Measurements from ENCODE around the gene CRHR2. TPM values are rescaled to one million over a fixed set of nuclear protein-coding genes. Genes with fewer than 3 reads are reported as not detected.

The CRHR2 gene
- total RNA-seq, 2 experiments from 2014 or later, result not detected

DNA sequence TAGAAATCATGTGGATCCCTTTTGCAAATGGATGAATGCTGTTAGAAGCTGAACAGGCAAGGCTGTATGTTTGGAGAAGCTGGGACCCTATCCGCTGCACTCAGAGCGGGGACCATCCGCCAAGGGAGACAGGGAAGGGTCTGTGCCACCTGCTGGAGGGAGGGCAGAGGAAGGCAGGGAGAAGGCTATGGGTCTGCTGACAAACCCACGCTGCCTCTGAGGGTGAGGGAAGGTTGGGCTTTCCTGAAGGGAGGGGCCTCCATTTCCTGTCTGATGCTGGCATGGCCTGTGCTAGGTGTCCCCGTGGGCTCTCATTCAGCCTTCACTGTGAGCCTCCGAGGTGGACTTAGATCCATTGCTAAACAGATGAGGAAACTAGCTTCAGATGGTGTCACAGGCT is 5.3 kb upstream of the CRHR2 start:
- peaks cover 35% of the 10 kb centered on the region for H3K27me3 Mint-ChIP-seq
- H3K9me3 Mint-ChIP-seq, result no peaks in the 10 kb centered on the region
- no peak for DNase-seq
- CTCF ChIA-PET, result no interaction called here
- POLR2A ChIA-PET, result no interaction called here
- no peak overlapping the region for H3K27ac Mint-ChIP-seq
- H3K36me3 Mint-ChIP-seq (ENCODE audit: low read depth), result no peaks in the 10 kb centered on the region
- H3K4me1 Mint-ChIP-seq, result peaks cover 2% of the 10 kb centered on the region
- no peak overlapping the region for H3K4me3 Mint-ChIP-seq

DNA sequence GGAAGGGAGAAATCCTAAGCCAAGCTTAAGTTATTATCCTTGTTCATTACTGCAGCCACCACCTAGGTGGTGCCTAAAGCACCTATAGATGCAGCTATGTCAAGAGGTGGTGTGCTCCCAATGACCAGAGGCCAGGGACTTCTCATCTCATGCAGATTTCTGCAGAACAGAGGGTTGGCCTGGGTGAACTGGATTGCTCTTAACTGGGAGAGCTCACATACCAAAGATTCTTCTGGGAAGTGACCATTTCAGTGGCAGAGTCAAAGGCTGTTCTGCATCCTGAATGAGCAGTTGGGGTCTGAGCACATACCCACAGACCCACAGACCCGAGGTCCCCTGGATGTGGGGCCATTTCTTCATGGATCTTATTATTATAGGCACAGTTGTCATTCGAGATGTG is 2.1 kb upstream of the CRHR2 start:
- no peak overlapping the region for H3K27ac Mint-ChIP-seq
- peaks cover 3% of the 10 kb centered on the region for H3K4me1 Mint-ChIP-seq
- no peak overlapping the region for H3K4me3 Mint-ChIP-seq
- CTCF ChIA-PET, result interaction anchor here (1.1 kb wide), 1 partner anchor 18 kb away, joined by 5 read pairs; no protein-coding TSS in a partner anchor
- H3K27me3 Mint-ChIP-seq, result peaks cover 57% of the 10 kb centered on the region
- H3K36me3 Mint-ChIP-seq (ENCODE audit: low read depth), result no peaks in the 10 kb centered on the region
- POLR2A ChIA-PET, result no interaction called here
- no peak for DNase-seq
- H3K9me3 Mint-ChIP-seq, result no peaks in the 10 kb centered on the region

DNA sequence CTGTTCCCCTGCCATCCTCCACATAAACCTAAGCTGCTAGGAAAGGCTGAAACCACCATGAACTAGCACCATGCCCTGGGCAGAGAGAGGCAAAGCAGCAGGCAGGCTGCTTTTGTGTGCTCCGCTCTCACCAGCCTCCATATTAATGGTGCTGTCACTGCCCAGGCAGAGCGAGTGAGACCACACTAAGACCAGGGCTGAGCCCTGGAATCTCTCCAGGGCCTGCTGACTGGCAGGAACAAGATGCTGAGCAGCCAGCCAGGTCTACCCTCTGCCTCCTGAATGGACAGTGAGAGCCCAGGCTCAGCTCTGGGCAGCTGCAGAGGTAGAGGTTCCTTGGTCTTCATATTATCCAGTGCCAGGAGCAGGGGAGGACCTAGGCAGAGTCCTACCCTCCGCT is 1.6 kb upstream of the CRHR2 start:
- DNase-seq, result no peak
- H3K4me3 Mint-ChIP-seq, result no peak overlapping the region
- H3K27me3 Mint-ChIP-seq, result peaks cover 63% of the 10 kb centered on the region
- CTCF ChIA-PET, result no interaction called here
- peaks cover 3% of the 10 kb centered on the region for H3K4me1 Mint-ChIP-seq
- H3K36me3 Mint-ChIP-seq (ENCODE audit: low read depth), result no peaks in the 10 kb centered on the region
- POLR2A ChIA-PET, result interaction anchor here (1.7 kb wide), 1 partner anchor 11 kb away, joined by 3 read pairs; no protein-coding TSS in a partner anchor
- no peak overlapping the region for H3K27ac Mint-ChIP-seq
- H3K9me3 Mint-ChIP-seq, result no peaks in the 10 kb centered on the region

DNA sequence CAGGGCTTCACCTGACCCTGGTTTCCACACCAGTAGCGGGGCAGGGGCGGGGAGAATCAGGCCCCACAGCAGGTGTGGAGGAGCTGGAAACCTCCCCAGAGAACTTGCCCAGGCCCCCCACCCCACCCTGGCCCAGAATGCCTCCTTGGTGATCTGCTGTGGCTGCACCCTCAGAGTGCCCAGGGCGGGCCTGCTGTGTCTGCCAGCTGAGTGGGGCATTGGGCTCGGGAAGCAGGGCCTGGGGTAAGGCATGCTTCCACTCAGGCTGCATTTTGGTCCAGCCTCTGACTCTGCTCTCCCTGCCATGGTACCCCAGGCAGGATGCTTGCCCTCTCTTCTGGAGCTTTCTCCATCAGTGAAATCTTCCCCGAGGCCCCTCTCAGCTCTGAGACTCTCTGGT is 1.1 kb upstream of the CRHR2 start:
- Mint-ChIP-seq H3K27ac (no peak overlapping the region), H3K4me1 (peaks cover 3% of the 10 kb centered on the region), H3K27me3 (peaks cover 68% of the 10 kb centered on the region), H3K9me3 (no peaks in the 10 kb centered on the region), H3K36me3 (ENCODE audit: low read depth) (no peaks in the 10 kb centered on the region), H3K4me3 (no peak overlapping the region)
- no peak for DNase-seq
- ChIA-PET CTCF (interaction anchor here (1.6 kb wide), 1 partner anchor 57 kb away, joined by 9 read pairs; no protein-coding TSS in a partner anchor), POLR2A (interaction anchor here (1.7 kb wide), 1 partner anchor 11 kb away, joined by 3 read pairs; no protein-coding TSS in a partner anchor)

DNA sequence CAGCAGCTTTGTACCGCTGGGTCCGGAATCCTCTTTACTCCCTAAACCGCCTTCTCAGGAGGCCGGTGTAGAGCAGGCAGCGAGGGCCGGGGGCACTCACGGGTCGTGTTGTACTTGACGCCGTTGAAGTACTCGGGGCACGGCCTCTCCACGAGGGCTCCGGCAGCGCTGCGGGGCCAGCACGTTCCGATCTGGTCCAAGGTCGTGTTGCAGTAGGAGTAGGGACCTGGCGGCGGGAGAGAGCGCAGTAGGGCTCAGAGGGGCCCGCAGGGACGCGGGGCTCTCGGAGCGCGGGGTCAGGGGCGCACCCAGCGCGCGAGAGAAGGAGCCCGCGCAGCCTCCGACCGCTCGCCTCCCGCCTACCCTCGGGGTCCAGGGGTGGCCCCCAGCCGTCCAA is 443 bp downstream of the CRHR2 start:
- H3K36me3 Mint-ChIP-seq (ENCODE audit: low read depth), result no peaks in the 10 kb centered on the region
- no peak overlapping the region for H3K4me3 Mint-ChIP-seq
- no peak overlapping the region for H3K27ac Mint-ChIP-seq
- ChIA-PET CTCF (interaction anchor here (1.0 to 1.6 kb wide), 2 partner anchors 20 to 59 kb away, joined by 4 to 9 read pairs; no protein-coding TSS in a partner anchor), POLR2A (no interaction called here)
- H3K4me1 Mint-ChIP-seq, result peaks cover 1% of the 10 kb centered on the region
- H3K27me3 Mint-ChIP-seq, result peaks cover 73% of the 10 kb centered on the region
- no peak for DNase-seq
- no peaks in the 10 kb centered on the region for H3K9me3 Mint-ChIP-seq

DNA sequence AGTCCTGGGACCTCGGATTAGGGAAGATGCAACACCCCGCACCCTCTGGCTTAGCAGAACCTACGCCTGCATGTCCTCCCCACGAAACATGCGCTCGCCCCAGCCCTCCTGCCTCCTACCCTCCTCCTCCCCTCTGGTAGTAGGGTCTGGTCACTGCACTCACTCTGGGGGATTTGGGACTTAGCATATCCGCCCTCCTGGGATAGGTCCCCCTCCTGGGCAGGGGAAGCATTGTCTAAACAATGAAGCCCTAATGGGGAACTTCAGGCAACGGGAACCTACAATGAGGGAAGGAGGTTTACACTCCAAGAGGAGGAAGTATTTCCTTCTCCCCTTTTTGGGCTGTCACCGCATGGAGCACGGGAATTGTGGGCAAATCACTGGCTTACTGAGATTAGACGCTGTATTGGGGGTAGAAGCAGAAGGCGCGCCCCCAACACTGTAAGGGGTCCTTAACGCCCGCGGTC is 892 bp downstream of the CRHR2 start:
- Mint-ChIP-seq H3K9me3 (no peaks in the 10 kb centered on the region), H3K36me3 (ENCODE audit: low read depth) (no peaks in the 10 kb centered on the region), H3K4me1 (peaks cover 1% of the 10 kb centered on the region), H3K27ac (no peak overlapping the region), H3K4me3 (peak overlapping the region; percentile 37), H3K27me3 (peaks cover 77% of the 10 kb centered on the region)
- ChIA-PET CTCF (interaction anchor here (1.6 kb wide), 1 partner anchor 59 kb away, joined by 9 read pairs; no protein-coding TSS in a partner anchor), POLR2A (no interaction called here)
- no peak for DNase-seq

DNA sequence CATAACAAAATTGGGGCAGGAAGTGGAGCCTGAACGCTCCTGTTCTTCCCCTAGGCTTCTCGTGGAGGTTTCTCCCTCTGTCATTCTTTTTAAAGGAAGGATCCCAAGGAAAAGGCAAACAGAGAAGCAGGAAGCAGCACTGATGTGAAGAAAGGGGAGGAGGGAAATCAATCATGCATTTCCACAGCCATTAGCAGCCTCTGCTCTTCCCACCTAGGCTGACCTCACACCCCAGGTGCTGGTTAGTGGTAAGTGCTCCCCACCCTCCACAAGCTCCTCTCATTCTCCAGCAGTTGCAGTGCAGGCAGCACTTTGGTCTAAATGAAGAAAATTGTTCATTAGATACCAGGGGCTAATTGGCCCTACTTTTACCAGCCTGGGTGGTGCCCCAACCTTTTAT is 2.6 kb downstream of the CRHR2 start:
- H3K27me3 Mint-ChIP-seq, result peaks cover 67% of the 10 kb centered on the region
- ChIA-PET CTCF (no interaction called here), POLR2A (interaction anchor here (0.9 kb wide), 1 partner anchor 61 kb away, joined by 3 read pairs; no protein-coding TSS in a partner anchor)
- no peaks in the 10 kb centered on the region for H3K36me3 Mint-ChIP-seq (ENCODE audit: low read depth)
- DNase-seq, result no peak
- H3K4me3 Mint-ChIP-seq, result no peak overlapping the region
- H3K4me1 Mint-ChIP-seq, result peaks cover 1% of the 10 kb centered on the region
- H3K27ac Mint-ChIP-seq, result no peak overlapping the region
- H3K9me3 Mint-ChIP-seq, result no peaks in the 10 kb centered on the region

DNA sequence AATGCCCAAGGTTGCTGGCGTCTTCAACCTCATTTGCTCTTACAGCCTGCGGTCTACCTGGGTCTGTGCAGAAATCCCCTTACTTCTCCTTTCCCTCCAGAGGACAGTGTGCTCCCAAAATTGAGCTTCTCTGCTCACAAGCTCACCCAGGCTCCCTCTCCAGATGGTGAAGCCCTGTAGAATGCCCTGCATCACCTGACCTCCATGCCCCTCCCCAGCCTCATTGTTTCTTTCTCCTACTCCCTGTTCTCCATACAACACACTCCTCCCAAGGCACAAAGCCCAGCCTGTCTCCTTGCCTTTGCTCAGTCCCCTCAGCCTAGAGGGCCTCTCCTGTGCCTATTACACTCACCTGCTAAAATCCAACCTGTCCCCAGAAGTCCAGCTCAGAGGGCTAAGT is 3.5 kb downstream of the CRHR2 start:
- H3K27me3 Mint-ChIP-seq, result peaks cover 59% of the 10 kb centered on the region
- POLR2A ChIA-PET, result no interaction called here
- CTCF ChIA-PET, result no interaction called here

DNA sequence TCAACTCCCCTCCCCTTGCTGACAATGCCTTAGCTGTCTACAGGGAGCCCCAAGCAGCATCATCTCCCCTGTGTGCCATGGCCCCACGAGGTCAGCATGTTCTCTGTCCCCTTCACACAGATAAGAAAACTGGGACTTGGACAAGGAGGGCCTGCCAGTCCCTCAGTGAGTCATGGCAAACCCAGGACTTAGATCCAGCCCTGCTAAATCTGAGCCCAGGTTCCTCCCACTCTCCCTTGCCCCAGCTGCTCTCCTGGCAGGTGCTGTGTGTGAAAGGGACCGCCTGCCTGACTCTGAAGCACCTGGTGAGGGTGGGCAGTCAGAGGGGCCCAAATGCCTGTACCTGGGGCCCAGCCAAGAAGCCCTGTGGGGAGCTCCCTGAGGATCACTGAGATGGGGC is 7.4 kb downstream of the CRHR2 start:
- no peak overlapping the region for H3K4me3 Mint-ChIP-seq
- ChIA-PET CTCF (no interaction called here), POLR2A (no interaction called here)

More for the DNA sequence above, 3.5 kb downstream of the CRHR2 start:
- H3K4me1 Mint-ChIP-seq, result peaks cover 1% of the 10 kb centered on the region
- H3K4me3 Mint-ChIP-seq, result no peak overlapping the region
- H3K36me3 Mint-ChIP-seq (ENCODE audit: low read depth), result no peaks in the 10 kb centered on the region
- H3K27ac Mint-ChIP-seq, result no peak overlapping the region
- no peaks in the 10 kb centered on the region for H3K9me3 Mint-ChIP-seq
- no peak for DNase-seq

DNA sequence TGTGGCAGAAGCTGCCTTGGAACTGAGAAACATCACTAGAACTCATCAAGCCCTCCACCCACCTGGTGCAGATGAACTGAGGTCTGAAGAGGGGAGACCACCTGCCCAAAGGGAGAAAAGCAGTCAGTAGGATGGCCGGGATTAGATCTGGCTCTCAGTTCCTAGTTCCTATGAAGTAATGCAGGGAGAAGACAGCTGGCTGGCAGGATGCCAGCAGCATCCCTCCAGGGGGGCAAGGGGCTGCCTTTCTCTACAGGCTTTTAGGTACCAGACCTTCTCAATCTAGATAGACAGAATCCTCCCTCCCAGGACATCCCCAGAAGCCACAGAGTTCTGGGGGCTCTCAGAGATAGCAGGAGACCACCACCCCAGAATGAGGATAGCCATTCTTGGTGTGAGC is 7.8 kb downstream of the CRHR2 start:
- Mint-ChIP-seq H3K27ac (no peak overlapping the region), H3K9me3 (no peaks in the 10 kb centered on the region), H3K36me3 (ENCODE audit: low read depth) (no peaks in the 10 kb centered on the region), H3K4me3 (no peak overlapping the region), H3K27me3 (peaks cover 27% of the 10 kb centered on the region), H3K4me1 (no peaks in the 10 kb centered on the region)
- ChIA-PET CTCF (no interaction called here), POLR2A (no interaction called here)
- DNase-seq, result no peak

More for the DNA sequence above, 7.4 kb downstream of the CRHR2 start:
- Mint-ChIP-seq H3K9me3 (no peaks in the 10 kb centered on the region), H3K27ac (no peak overlapping the region), H3K36me3 (ENCODE audit: low read depth) (no peaks in the 10 kb centered on the region), H3K4me1 (no peaks in the 10 kb centered on the region), H3K27me3 (peaks cover 31% of the 10 kb centered on the region)
- no peak for DNase-seq

DNA sequence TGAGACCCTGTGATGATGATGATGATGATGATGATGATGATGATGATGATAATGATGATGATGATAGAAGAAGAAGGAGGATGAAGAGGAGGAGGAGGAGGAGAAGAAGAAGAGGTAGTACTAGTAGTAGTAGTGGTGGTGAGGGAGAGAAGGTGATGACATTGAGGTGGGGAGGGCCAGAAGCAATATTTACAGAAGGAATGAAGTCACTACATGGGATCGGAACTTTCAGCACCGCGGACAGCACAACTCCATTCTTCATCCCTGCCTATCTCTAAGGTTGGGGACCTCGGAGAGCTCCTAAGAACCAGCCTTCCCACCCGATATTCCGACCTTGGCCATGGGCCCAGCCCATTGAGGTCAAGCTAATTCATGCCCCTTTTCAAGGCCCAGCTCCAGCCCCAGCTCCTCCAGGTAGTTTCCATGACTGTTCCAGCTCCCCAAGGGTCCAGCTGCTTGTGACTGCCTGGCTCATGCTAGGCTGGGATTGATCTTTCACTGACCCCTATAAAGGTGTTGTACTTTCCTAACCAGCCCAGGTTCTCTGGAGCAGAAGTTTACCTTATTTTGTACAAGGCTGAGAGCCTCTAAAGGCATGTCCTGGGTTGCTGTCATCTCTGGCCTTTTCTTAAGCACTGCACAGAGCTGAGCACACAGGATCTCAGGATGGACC is 10.3 kb downstream of the CRHR2 start:
- Mint-ChIP-seq H3K36me3 (ENCODE audit: low read depth) (no peaks in the 10 kb centered on the region), H3K4me1 (no peaks in the 10 kb centered on the region), H3K27ac (no peak overlapping the region), H3K4me3 (no peak overlapping the region), H3K27me3 (peaks cover 12% of the 10 kb centered on the region), H3K9me3 (no peaks in the 10 kb centered on the region)
- peak; percentile 41 for DNase-seq
- ChIA-PET POLR2A (no interaction called here), CTCF (interaction anchor here (2.1 kb wide), 1 partner anchor 68 kb away, joined by 7 read pairs; no protein-coding TSS in a partner anchor)

DNA sequence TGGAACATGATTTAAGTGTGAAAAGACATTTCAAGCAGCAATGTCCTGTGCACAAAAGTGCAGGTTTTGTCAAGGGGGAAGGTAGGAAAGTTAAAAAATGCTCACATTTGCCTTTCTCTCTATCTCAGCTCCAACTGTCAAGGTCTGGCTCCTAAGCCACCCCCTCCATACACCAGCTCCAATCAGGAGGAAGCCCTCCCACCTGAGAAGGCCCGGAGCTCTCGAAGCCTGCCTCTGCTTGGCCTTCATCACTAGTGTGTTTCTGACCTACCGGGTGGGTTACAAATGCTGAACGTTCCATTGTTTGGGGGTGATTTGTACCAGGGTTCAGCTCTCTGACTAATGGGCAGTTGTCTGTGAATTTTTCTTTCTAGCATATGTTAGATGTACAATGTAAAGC is 14.2 kb downstream of the CRHR2 start:
- no peak overlapping the region for H3K4me3 Mint-ChIP-seq
- H3K36me3 Mint-ChIP-seq (ENCODE audit: low read depth), result no peaks in the 10 kb centered on the region
- ChIA-PET CTCF (no interaction called here), POLR2A (no interaction called here)
- no peak overlapping the region for H3K27ac Mint-ChIP-seq
- H3K4me1 Mint-ChIP-seq, result no peaks in the 10 kb centered on the region
- H3K9me3 Mint-ChIP-seq, result no peaks in the 10 kb centered on the region
- H3K27me3 Mint-ChIP-seq, result peaks cover 5% of the 10 kb centered on the region
- no peak for DNase-seq

DNA sequence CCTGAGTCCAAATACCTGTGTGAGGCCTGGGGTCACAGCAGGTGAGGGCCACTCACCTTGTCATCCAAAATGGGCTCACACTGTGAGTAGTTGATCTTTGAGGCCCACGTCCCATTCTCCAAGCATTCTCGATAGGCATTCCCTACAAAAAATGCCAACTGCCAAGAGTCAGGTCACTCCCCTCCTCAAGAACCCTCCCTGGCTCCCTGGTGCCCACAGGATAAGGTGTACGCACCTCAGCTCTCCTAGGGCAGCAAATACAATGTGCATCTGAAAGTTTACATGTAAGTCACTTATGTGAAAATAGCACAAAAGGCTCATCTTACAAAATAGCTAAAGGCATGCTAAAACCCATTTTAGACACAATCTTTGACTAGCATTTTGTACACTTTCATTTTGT is 15.1 kb downstream of the CRHR2 start:
- Mint-ChIP-seq H3K4me1 (no peaks in the 10 kb centered on the region), H3K27ac (no peak overlapping the region), H3K9me3 (no peaks in the 10 kb centered on the region), H3K27me3 (peaks cover 5% of the 10 kb centered on the region), H3K4me3 (no peak overlapping the region), H3K36me3 (ENCODE audit: low read depth) (no peaks in the 10 kb centered on the region)
- no peak for DNase-seq
- ChIA-PET CTCF (no interaction called here), POLR2A (no interaction called here)

DNA sequence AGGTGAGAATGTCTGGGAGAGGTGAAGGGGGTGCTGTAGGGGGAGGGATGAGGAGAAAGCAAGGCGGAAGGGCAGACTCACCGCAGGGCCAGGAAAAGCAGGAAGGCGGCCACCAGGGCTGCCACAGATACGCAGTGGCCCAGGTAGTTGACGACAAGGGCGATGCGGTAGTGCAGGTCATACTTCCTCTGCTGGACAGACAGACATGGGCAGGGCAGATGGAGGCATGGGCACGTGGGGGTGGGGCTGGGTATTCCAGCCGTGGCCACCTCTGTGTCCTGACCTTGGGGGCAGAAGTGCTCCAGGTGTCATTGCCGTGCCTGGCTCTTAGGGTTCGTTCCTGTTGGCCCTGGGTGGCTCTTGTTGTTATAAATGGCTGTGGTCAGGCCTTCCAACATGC is 16.8 kb downstream of the CRHR2 start:
- no peaks in the 10 kb centered on the region for H3K4me1 Mint-ChIP-seq
- H3K27ac Mint-ChIP-seq, result no peak overlapping the region
- H3K27me3 Mint-ChIP-seq, result no peaks in the 10 kb centered on the region
- CTCF ChIA-PET, result no interaction called here
- H3K9me3 Mint-ChIP-seq, result no peaks in the 10 kb centered on the region
- DNase-seq, result no peak
- POLR2A ChIA-PET, result no interaction called here
- H3K4me3 Mint-ChIP-seq, result no peak overlapping the region
- no peaks in the 10 kb centered on the region for H3K36me3 Mint-ChIP-seq (ENCODE audit: low read depth)

All from activated CD4-positive, alpha-beta memory T cell treated with anti-CD3 and anti-CD28 coated beads, Interleukin-2, amount 10 ng/mL, durations not matched to agents 7 days and 5 days (primary cell).